ENCODE data around the gene PBXIP1. TPM values are rescaled to one million over a fixed set of nuclear protein-coding genes. Genes with fewer than 3 reads are reported as not detected.

PBXIP1 gene
- total RNA-seq, 4 donors from 2014 or later: 66.6 to 117 (median 109) TPM

GRCh38 chr1:154963643-154964042, 7.7 kb upstream of the PBXIP1 start:
- Histone ChIP-seq H3K27me3 (no peaks in the 10 kb centered on the region), H3K27ac (peak overlapping the region in 1 of 4 donors; percentile 98), H3K4me1 (peaks cover 0 to 20% (median 6%) of the 10 kb centered on the region in 4 donors), H3K9me3 (no peaks in the 10 kb centered on the region), H3K36me3 (peaks cover 0 to 70% (median 0%) of the 10 kb centered on the region in 3 donors), H3K4me3 (no peak overlapping the region)
- no peak for DNase-seq
- TF ChIP-seq, protein P1, sequence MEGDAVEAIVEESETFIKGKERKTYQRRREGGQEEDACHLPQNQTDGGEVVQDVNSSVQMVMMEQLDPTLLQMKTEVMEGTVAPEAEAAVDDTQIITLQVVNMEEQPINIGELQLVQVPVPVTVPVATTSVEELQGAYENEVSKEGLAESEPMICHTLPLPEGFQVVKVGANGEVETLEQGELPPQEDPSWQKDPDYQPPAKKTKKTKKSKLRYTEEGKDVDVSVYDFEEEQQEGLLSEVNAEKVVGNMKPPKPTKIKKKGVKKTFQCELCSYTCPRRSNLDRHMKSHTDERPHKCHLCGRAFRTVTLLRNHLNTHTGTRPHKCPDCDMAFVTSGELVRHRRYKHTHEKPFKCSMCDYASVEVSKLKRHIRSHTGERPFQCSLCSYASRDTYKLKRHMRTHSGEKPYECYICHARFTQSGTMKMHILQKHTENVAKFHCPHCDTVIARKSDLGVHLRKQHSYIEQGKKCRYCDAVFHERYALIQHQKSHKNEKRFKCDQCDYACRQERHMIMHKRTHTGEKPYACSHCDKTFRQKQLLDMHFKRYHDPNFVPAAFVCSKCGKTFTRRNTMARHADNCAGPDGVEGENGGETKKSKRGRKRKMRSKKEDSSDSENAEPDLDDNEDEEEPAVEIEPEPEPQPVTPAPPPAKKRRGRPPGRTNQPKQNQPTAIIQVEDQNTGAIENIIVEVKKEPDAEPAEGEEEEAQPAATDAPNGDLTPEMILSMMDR (IDR thresholded peaks at IDR 0.05): no peak
- no peak for TF ChIP-seq POLR2A (IDR thresholded peaks at IDR 0.05)

GRCh38 chr1:154962795-154963330, 7.0 kb upstream of the PBXIP1 start:
- Histone ChIP-seq H3K4me1 (peaks cover 0 to 20% (median 6%) of the 10 kb centered on the region in 4 donors), H3K27me3 (no peaks in the 10 kb centered on the region), H3K36me3 (peaks cover 0 to 64% (median 0%) of the 10 kb centered on the region in 3 donors), H3K27ac (peak overlapping the region; percentile 93 to 98 (median 98)), H3K4me3 (peak overlapping the region in 2 of 4 donors; percentile 75 to 90), H3K9me3 (no peaks in the 10 kb centered on the region)
- no peak for TF ChIP-seq POLR2A (IDR thresholded peaks at IDR 0.05)
- TF ChIP-seq, protein P1 (IDR thresholded peaks at IDR 0.05): no peak
- DNase-seq: no peak

DNA sequence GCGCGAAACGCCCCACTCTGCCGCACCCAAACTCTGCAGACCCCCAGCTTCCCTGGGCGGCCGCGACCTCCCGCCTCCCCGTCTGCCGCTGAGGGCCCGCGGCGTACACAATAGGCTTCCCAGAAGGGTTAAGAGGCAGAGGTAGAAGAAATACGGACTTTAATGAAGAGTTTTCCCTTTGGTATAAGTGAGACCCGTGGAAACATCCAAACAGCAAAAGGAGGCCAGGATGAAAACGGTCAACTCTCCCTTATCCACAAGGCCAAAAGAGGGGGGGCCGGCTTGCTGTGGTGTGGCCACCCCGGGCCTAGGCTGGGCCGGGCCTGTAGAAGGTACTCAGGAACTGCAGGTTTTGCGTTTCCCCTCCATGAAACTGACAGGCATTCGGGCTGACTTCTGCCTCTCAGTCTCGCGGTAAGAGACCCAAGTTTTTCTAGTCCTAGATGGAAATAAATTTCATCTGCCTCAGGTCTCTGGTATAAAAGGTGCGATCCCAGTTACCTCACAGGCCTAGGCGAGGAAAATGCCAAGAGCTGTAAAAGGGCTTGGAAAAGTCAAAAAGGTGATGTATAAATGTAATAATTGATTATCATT, 6.4 kb upstream of the PBXIP1 start:
- Histone ChIP-seq H3K36me3 (peaks cover 0 to 58% (median 0%) of the 10 kb centered on the region in 3 donors), H3K27ac (peak overlapping the region; percentile 93 to 98 (median 98)), H3K4me3 (peak overlapping the region; percentile 75 to 90 (median 88)), H3K4me1 (peaks cover 0 to 23% (median 6%) of the 10 kb centered on the region in 4 donors), H3K27me3 (no peaks in the 10 kb centered on the region), H3K9me3 (no peaks in the 10 kb centered on the region)
- peak in 2 of 3 donors; percentile 67 to 71 for DNase-seq
- TF ChIP-seq, protein P1 (IDR thresholded peaks at IDR 0.05): no peak
- TF ChIP-seq POLR2A (IDR thresholded peaks at IDR 0.05): no peak

DNA sequence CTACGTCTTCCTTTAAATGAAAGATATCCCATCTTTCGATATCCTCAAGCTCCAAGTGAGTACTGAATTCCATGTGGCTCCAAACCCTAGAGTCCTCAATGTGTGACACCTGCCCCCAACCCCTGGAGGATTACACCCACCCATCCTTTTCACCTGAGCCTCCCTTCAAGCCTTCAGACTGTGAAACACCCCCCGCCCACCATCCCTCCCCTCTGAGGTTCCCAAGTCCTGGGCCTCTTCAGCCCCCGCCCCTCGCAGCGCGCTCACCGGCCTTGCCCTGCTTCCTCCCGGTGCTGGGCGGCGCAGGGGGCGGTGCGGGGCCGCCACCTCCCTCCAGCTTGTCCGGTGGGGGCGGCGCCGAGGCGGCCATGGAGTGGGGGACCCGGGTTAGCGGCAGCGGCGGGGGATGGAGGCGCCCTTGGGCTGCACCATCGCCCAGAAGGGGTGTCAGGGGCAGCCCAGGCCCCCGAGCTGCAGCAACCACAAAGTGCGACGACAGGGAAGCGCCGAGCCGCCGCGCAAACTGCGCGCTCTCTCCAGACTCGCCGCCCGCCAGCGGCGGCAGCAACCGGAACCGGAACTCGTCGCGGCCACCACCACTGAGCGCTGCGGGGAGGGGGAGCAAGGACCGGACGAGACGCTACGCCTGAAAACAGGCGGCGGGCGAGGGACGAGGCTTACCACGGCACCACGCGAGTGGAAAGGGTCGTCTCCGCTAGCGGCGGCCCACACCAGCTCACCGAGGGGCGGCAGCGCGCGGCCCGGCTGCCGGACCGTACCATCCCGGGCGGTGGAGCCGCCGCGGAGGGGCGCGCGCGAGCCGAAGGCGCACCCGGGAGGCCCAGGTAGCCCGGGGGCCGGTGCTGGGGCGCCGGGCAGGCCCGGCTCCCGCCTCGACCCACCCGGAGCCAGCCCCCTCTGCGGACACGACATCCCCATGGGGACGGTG, 5.6 kb upstream of the PBXIP1 start, which contains the start of gene PYGO2:
PYGO2 (minus strand) TSS at position 576 of the 949 bp plus-strand sequence; CDS start at position 370, 206 bp downstream.
- Histone ChIP-seq H3K4me3 (peak within 1 kb of the TSS; percentile 75 to 90 (median 88)), H3K36me3 (peaks cover 0 to 50% (median 0%) of the 10 kb centered on the region in 3 donors), H3K9me3 (no peaks in the 10 kb centered on the region), H3K27ac (peak within 1 kb of the TSS; percentile 93 to 98 (median 98)), H3K27me3 (no peaks in the 10 kb centered on the region), H3K4me1 (peaks cover 0 to 30% (median 9%) of the 10 kb centered on the region in 4 donors)
- TF ChIP-seq POLR2A (IDR thresholded peaks at IDR 0.05): peak; percentile 76 to 86
- TF ChIP-seq, protein P1 (IDR thresholded peaks at IDR 0.05): peak; percentile 35 to 86 (median 68)
- DNase-seq: peak; percentile 76 to 92 (median 89)

DNA sequence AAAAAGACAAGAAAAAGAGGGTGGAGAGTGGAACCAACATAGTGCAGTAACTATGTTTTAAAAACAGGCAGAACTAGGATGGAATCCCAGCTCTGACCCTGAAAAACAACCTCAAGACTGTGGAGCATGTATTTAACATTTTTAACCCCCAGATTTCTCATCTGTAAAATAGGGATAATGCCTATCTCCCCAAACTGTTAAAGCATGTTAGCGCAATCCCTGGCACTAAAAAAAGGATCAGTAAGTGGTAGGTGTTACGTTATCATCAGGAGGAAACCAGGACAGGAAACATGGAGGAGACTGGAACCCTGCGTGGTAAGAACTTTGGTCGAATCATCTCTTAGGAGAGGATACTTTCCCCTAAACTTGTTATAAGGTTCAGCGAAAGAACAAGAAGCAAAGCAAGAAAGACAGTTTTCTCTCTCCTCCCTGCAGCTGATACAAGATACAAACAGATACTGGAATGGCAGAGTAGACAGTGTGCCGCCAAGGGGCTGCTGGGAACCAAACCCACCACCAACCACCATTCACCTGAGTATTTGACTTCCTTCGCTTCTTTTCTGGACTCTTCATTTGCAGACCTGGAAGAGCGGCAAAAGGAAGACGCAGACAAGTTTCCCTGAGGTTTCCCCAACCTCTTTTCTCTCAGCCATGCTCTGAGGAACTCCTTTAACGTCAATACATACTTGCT, 4.7 kb upstream of the PBXIP1 start:
- H3K4me1 ChIP-seq: peaks cover 0 to 33% (median 12%) of the 10 kb centered on the region in 4 donors
- no peaks in the 10 kb centered on the region for H3K9me3 ChIP-seq
- H3K4me3 ChIP-seq: peak overlapping the region; percentile 75 to 90 (median 88)
- TF ChIP-seq POLR2A (IDR thresholded peaks at IDR 0.05): no peak
- TF ChIP-seq, protein P1 (IDR thresholded peaks at IDR 0.05): no peak
- peaks cover 0 to 41% (median 0%) of the 10 kb centered on the region in 3 donors for H3K36me3 ChIP-seq
- H3K27me3 ChIP-seq: no peaks in the 10 kb centered on the region
- DNase-seq: no peak
- H3K27ac ChIP-seq: peak overlapping the region; percentile 93 to 98 (median 98)
